Endothelial cell of umbilical vein (primary cell): ENCODE results near the gene MS4A7. TPM values are rescaled to one million over a fixed set of nuclear protein-coding genes. Genes with fewer than 3 reads are reported as not detected.

Experiments
- BruUV-seq: library from RNA; stranded (reverse); fragments of 400-500 nt; replicated peaks from 2 replicates; lab custom pipeline; 2021; lab: Mats Ljungman, UMichigan
- CTCF ChIA-PET: fragments of 300-600, 350-600 bp; sonication (Branson Sonifier 250); formaldehyde crosslinking; loops from one replicate; lab custom pipeline; 2021; ENCODE audit warnings: antibody characterized with exemption, inconsistent platforms; lab: Charles Lee
- POLR2A ChIA-PET: fragments of 300-600, 350-600 bp; sonication (Branson Sonifier 250); formaldehyde crosslinking; loops from one replicate; lab custom pipeline; 2021; ENCODE audit warnings: antibody characterized with exemption, inconsistent platforms; lab: Charles Lee
- DNase-seq: peaks from one replicate; pipeline ENCODE4 v3.0.0-alpha.2; 2011; ENCODE audit warnings: low read depth, low spot score
- FAIRE-seq: peaks from 2 replicates; lab custom pipeline; 2011; peaks lifted over from hg19 to GRCh38; lab: Jason Lieb, UNC
- H2AFZ ChIP-seq: 2 replicates; pipeline ENCODE4 v1.6.0; 2012; ENCODE audit warnings: low read depth, low read length, control low read depth, inconsistent platforms
- H3K27ac ChIP-seq: 2 replicates; pipeline ENCODE4 v1.5.1; 2011; ENCODE audit warnings: low read depth, mild to moderate bottlenecking, control low read depth, low read length, moderate library complexity; ENCODE audit not compliant: insufficient read depth
- H3K27me3 ChIP-seq, 2 experiments: 2 replicates each; pipeline versions ENCODE4 v1.6.0 to v1.6.1; 2011; ENCODE audit warnings: low read length in 2 of 2, mixed read lengths in 1 of 2; ENCODE audit not compliant: control insufficient read depth in 2 of 2, insufficient read depth in 2 of 2
- H3K36me3 ChIP-seq, 2 experiments: 2 replicates in 1 of 2; 3 replicates in 1 of 2; pipeline ENCODE4 v1.5.1; 2011; ENCODE audit warnings: low read length in 2 of 2, mild to moderate bottlenecking in 1 of 2, moderate library complexity in 1 of 2; ENCODE audit not compliant: control insufficient read depth in 2 of 2, insufficient read depth in 2 of 2; ENCODE audit errors: extremely low read depth in 1 of 2
- H3K4me1 ChIP-seq: 3 replicates; pipeline ENCODE4 v1.5.1; 2011; ENCODE audit warnings: mild to moderate bottlenecking, low read length; ENCODE audit not compliant: control insufficient read depth, insufficient read depth; ENCODE audit errors: extremely low read depth
- H3K4me2 ChIP-seq: 2 replicates; pipeline ENCODE4 v1.6.1; 2011; ENCODE audit warnings: low read length, control low read depth, mixed read lengths; ENCODE audit not compliant: insufficient read depth
- H3K4me3 ChIP-seq, 3 experiments: fragments of 200-600 bp in 1 of 3; sonication (generic), shearing (Covaris generic) in 1 of 3; replicated peaks in 1 of 3; 2 replicates each; pipeline ENCODE4 v1.5.1; 2011 to 2016; ENCODE audit warnings: control low read depth in 3 of 3, low read length in 3 of 3, mild to moderate bottlenecking in 2 of 3, inconsistent platforms in 1 of 3, low read depth in 1 of 3, moderate library complexity in 1 of 3; ENCODE audit not compliant: insufficient read depth in 1 of 3
- H3K79me2 ChIP-seq: 2 replicates; pipeline ENCODE4 v1.6.0; 2012; ENCODE audit warnings: low read length, inconsistent platforms; ENCODE audit not compliant: control insufficient read depth, insufficient read depth
- H3K9ac ChIP-seq: replicated peaks from 2 replicates; pipeline ENCODE3; 2011; ENCODE audit warnings: low read length, control low read depth; ENCODE audit not compliant: insufficient read depth; ENCODE audit errors: extremely low read depth
- H3K9me1 ChIP-seq: replicated peaks from 3 replicates; pipeline ENCODE4 v1.6.0; 2011; ENCODE audit warnings: mild to moderate bottlenecking, low read length; ENCODE audit not compliant: control insufficient read depth, insufficient read depth; ENCODE audit errors: extremely low read depth
- H3K9me3 ChIP-seq: replicated peaks from 2 replicates; pipeline ENCODE4 v1.5.1; 2012; ENCODE audit warnings: low read length, inconsistent platforms; ENCODE audit not compliant: control insufficient read depth, insufficient read depth
- H4K20me1 ChIP-seq: replicated peaks from 2 replicates; pipeline ENCODE3; 2011; ENCODE audit warnings: mild to moderate bottlenecking, low read length; ENCODE audit not compliant: control insufficient read depth, insufficient read depth; ENCODE audit errors: extremely low read depth
- CTCF ChIP-seq, 2 donors: IDR thresholded peaks; 1 replicate in 1 of 2; 2 replicates in 1 of 2; pipeline ENCODE4 v1.5.1; 2011; ENCODE audit warnings: low read length in 2 of 2, mild to moderate bottlenecking in 2 of 2, moderate library complexity in 2 of 2, control low read depth in 1 of 2, inconsistent platforms in 1 of 2, low read depth in 1 of 2; ENCODE audit not compliant: insufficient read depth in 1 of 2; ENCODE audit errors: extremely low read depth in 1 of 2
- EZH2 ChIP-seq: IDR thresholded peaks from 2 replicates; pipeline ENCODE4 v1.6.1; 2012; ENCODE audit warnings: borderline replicate concordance, low read depth, mild to moderate bottlenecking, moderate library complexity, low read length, inconsistent platforms; ENCODE audit not compliant: severe bottlenecking
- FOS ChIP-seq: IDR thresholded peaks from 2 replicates; pipeline ENCODE4 v1.6.1; 2011; ENCODE audit warnings: mild to moderate bottlenecking, low read length, moderate library complexity, borderline replicate concordance; ENCODE audit not compliant: insufficient read depth
- GATA2 ChIP-seq: IDR thresholded peaks from 2 replicates; pipeline ENCODE4 v1.7.0; 2011; ENCODE audit warnings: low read depth, mild to moderate bottlenecking, moderate library complexity, mixed read lengths, low read length; ENCODE audit not compliant: insufficient read length, insufficient read depth
- JUN ChIP-seq: IDR thresholded peaks from 2 replicates; pipeline ENCODE4 v1.6.1; 2011; ENCODE audit warnings: borderline replicate concordance, low read depth; ENCODE audit not compliant: insufficient read length, insufficient read depth
- MAX ChIP-seq: IDR thresholded peaks from 2 replicates; pipeline ENCODE4 v1.6.1; 2011; ENCODE audit not compliant: insufficient read depth, insufficient read length
- POLR2A ChIP-seq: IDR thresholded peaks from 2 replicates; pipeline ENCODE4 v1.6.1; 2012; ENCODE audit warnings: low read depth, mild to moderate bottlenecking, control low read depth, low read length
- POLR2AphosphoS5 ChIP-seq: IDR thresholded peaks from 2 replicates; pipeline ENCODE4 v1.6.1; 2012; ENCODE audit warnings: low read depth, mild to moderate bottlenecking, control low read depth, low read length, moderate library complexity; ENCODE audit not compliant: insufficient read depth
- dilution Hi-C: fragments of 300-500 bp; cut with MboI; formaldehyde crosslinking; loops from one replicate; pipeline ENCODE4 v1.15.0; 2019; ENCODE audit warnings: low sequenced_read_pairs; ENCODE audit not compliant: extremely low pct_ligation_motif_present
- intact Hi-C: fragments of 100-400 bp; cut with micrococcal nuclease; formaldehyde crosslinking; loops from one replicate; pipeline ENCODE4 v1.10.0; 2022
- polyA plus RNA-seq, 4 experiments: library from polyadenylated mRNA; depleted of rRNA in 3 of 4; stranded (reverse) in 3 of 4; unstranded in 1 of 4; fragments of >200 nt; gene quantifications; 2 replicates each; pipeline versions ENCODE4 v1.2.1 to v1.2.3, GENCODE V29; 2011 to 2012; ENCODE audit warnings: missing spikeins in 1 of 4
- total RNA-seq: library from RNA; stranded (reverse); gene quantifications from 2 replicates; pipeline ENCODE4 v1.2.3, GENCODE V29; 2021

Gene MS4A7
- total and polyA plus RNA-seq, 2 donors (not counting 3 experiments of a cell fraction or from before 2014, with no cell fraction given), result 0.04 TPM; not detected in 1

GRCh38 chr11:60362241-60362640, 16.1 kb upstream of the MS4A7 start:
- intact Hi-C loops, result loop anchor here (5.0 kb wide), 1 partner anchor 95 kb away; no protein-coding TSS in a partner anchor
- Histone ChIP-seq H3K4me3 (no peak overlapping the region), H2AFZ (no peak overlapping the region), H3K9me3 (no peaks in the 10 kb centered on the region), H4K20me1 (no peaks in the 10 kb centered on the region), H3K4me1 (no peaks in the 10 kb centered on the region), H3K79me2 (no peaks in the 10 kb centered on the region), H3K27ac (no peak overlapping the region), H3K27me3 (peaks cover 13 to 16% of the 10 kb centered on the region in 2 experiments), H3K9me1 (no peaks in the 10 kb centered on the region), H3K9ac (no peak overlapping the region), H3K4me2 (no peak overlapping the region), H3K36me3 (no peaks in the 10 kb centered on the region)
- DNase-seq, result no peak
- dilution Hi-C loops, result no loop called here
- ChIA-PET CTCF (interaction anchor here (0.7 to 6.9 kb wide), 8 partner anchors 9 to 257 kb away, joined by 3 to 147 read pairs (median 18); no protein-coding TSS in a partner anchor), POLR2A (no interaction called here)
- no peak for TF ChIP-seq POLR2AphosphoS5
- no peak for TF ChIP-seq EZH2
- TF ChIP-seq CTCF (IDR thresholded peaks at IDR 0.05; ENCODE audit: extremely low read depth in 1 of 2, insufficient read depth in 1 of 2, low read depth in 1 of 2, low read length in 2 of 2), result no peak
- TF ChIP-seq JUN, result no peak
- no peak for TF ChIP-seq POLR2A
- no peak for TF ChIP-seq MAX
- TF ChIP-seq GATA2, result no peak
- TF ChIP-seq FOS, result no peak
- peak; percentile 18 for FAIRE-seq
- no TSS peak for BruUV-seq
